Endothelial cell (in vitro differentiated cells): ENCODE data around the gene RAB22A. TPM values are rescaled to one million over a fixed set of nuclear protein-coding genes. Genes with fewer than 3 reads are reported as not detected.
"Not testable (repeated sequence)": the region's sequence is repeated elsewhere in the genome, so short reads cannot be mapped to it uniquely, and the experiment has no call there.

ENCODE experiments used
- DNase-seq: peaks from one replicate; pipeline ENCODE4 v3.0.0; 2021; ENCODE audit warnings: low spot score
- H3K27ac Mint-ChIP-seq: one replicate; pipeline ENCODE4 v1.8.0; 2021; ENCODE audit warnings: mixed read lengths, inconsistent platforms; ENCODE audit not compliant: unreplicated experiment
- H3K27me3 Mint-ChIP-seq: one replicate; pipeline ENCODE4 v1.8.0; 2021; ENCODE audit warnings: mild to moderate bottlenecking, moderate library complexity, mixed read lengths, inconsistent platforms; ENCODE audit not compliant: unreplicated experiment
- H3K36me3 Mint-ChIP-seq: one replicate; pipeline ENCODE4 v1.8.0; 2021; ENCODE audit warnings: mild to moderate bottlenecking, low read depth, mixed read lengths, inconsistent platforms; ENCODE audit not compliant: unreplicated experiment
- H3K4me1 Mint-ChIP-seq: one replicate; pipeline ENCODE4 v1.8.0; 2021; ENCODE audit warnings: mild to moderate bottlenecking, mixed read lengths, inconsistent platforms; ENCODE audit not compliant: unreplicated experiment
- H3K4me3 Mint-ChIP-seq: one replicate; pipeline ENCODE4 v1.8.0; 2021; ENCODE audit warnings: mild to moderate bottlenecking, mixed read lengths, inconsistent platforms; ENCODE audit not compliant: unreplicated experiment
- H3K9me3 Mint-ChIP-seq: one replicate; pipeline ENCODE4 v1.8.0; 2021; ENCODE audit warnings: mixed read lengths, inconsistent platforms; ENCODE audit not compliant: unreplicated experiment
- total RNA-seq: library from RNA; stranded (reverse); fragmentation: NEBNext Ultra II Directional; extraction: Animal tissue kit (Norgen Biotek cat#: 25700); gene quantifications from one replicate; pipeline ENCODE4 v1.2.1, GENCODE V29; 2021; ENCODE audit not compliant: unreplicated experiment
- TF ChIP-seq, protein P1 (sequence below): fragments of 200-600 bp; sonication (generic); IDR thresholded peaks from one replicate; pipeline ENCODE4 v1.5.0; 2021; ENCODE audit warnings: antibody characterized with exemption; ENCODE audit not compliant: unreplicated experiment

Gene RAB22A
- total RNA-seq, 1 donor from 2014 or later = 14.2 TPM

DNA sequence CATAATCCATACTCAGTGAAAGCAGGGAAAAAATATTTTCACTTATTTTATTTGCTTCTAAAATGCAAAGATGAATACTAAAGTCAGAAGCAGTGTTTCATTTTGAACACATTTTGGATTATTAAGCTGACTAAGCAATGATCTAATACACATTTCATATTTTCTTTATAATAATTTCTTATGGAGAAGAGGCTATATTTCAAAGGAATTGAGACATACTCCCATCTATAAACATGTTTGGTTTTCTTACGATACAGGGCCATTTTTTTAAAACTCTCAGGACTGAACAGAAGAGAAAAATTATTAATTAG, 52.6 kb downstream of the RAB22A start:
- no peaks in the 10 kb centered on the region for H3K4me1 Mint-ChIP-seq
- peaks cover 10% of the 10 kb centered on the region for H3K36me3 Mint-ChIP-seq
- no peaks in the 10 kb centered on the region for H3K27me3 Mint-ChIP-seq
- H3K9me3 Mint-ChIP-seq = no peaks in the 10 kb centered on the region
- no peak for DNase-seq
- no peak overlapping the region for H3K27ac Mint-ChIP-seq
- H3K4me3 Mint-ChIP-seq = no peak overlapping the region
- TF ChIP-seq, protein P1, sequence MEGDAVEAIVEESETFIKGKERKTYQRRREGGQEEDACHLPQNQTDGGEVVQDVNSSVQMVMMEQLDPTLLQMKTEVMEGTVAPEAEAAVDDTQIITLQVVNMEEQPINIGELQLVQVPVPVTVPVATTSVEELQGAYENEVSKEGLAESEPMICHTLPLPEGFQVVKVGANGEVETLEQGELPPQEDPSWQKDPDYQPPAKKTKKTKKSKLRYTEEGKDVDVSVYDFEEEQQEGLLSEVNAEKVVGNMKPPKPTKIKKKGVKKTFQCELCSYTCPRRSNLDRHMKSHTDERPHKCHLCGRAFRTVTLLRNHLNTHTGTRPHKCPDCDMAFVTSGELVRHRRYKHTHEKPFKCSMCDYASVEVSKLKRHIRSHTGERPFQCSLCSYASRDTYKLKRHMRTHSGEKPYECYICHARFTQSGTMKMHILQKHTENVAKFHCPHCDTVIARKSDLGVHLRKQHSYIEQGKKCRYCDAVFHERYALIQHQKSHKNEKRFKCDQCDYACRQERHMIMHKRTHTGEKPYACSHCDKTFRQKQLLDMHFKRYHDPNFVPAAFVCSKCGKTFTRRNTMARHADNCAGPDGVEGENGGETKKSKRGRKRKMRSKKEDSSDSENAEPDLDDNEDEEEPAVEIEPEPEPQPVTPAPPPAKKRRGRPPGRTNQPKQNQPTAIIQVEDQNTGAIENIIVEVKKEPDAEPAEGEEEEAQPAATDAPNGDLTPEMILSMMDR = no peak

DNA sequence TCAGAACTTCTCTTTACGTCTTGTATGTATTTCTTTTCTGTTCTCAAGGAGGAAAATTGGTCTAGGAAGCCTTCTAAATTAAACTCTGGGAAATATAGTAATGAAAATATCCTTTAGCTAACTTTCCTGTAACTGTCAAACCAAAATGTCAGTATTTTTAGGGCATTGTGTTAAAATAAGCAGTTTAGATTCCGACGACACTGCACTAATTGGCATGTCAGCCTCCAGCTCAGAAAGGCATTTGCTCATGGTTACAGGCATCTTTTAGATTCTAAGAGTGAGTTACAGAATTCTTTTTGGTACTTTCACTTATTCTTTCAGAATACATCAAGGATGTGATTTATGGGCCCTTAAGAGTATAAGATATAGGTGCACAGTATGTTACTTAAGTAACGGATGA, 53.5 kb downstream of the RAB22A start:
- H3K27ac Mint-ChIP-seq = no peak overlapping the region
- H3K36me3 Mint-ChIP-seq = peaks cover 10% of the 10 kb centered on the region
- H3K4me1 Mint-ChIP-seq = no peaks in the 10 kb centered on the region
- no peak for DNase-seq
- no peaks in the 10 kb centered on the region for H3K9me3 Mint-ChIP-seq
- TF ChIP-seq, protein P1 = no peak
- H3K4me3 Mint-ChIP-seq = no peak overlapping the region
- H3K27me3 Mint-ChIP-seq = no peaks in the 10 kb centered on the region

DNA sequence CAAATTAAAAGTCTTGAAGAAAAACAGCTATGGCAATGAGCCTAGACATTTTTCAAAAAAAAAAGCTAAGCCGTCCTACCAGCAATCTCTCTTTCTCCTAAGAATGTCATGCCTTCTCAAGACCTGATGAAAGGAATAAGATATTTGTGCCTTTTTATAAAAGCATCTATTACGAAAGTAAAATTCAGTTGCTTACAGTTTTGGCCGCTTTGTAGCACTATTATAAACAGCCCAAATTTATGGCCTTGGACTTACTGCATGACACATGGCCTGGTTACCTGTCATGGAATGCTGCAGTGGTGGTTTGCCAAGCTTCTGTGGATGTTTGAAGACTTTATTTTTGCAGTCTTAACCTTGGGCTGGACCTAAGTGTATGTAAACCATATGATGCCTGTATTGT, 57.4 kb downstream of the RAB22A start:
- no peaks in the 10 kb centered on the region for H3K4me1 Mint-ChIP-seq
- no peaks in the 10 kb centered on the region for H3K9me3 Mint-ChIP-seq
- no peak for DNase-seq
- H3K4me3 Mint-ChIP-seq = no peak overlapping the region
- H3K27me3 Mint-ChIP-seq = no peaks in the 10 kb centered on the region
- no peak overlapping the region for H3K27ac Mint-ChIP-seq
- TF ChIP-seq, protein P1 = no peak
- H3K36me3 Mint-ChIP-seq = no peaks in the 10 kb centered on the region

DNA sequence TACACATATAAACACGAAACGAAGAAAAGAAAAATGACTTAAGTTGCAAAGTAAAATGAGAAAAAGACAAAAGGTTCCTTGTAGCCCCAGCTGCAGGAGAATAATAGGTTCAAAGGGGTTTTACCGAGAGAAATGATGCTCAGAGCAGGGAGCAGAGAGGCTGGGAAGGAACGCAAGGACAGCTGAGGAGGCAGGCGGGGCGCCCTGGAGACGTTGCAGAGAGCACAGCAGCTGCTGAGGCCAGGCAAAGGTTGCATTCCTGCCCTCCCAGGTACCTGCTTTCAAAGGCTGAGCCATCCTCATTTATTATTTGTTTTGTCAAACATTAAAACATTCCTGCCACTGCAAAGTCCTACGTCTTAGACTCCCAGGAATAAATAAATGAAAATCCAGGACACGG, 63.3 kb downstream of the RAB22A start:
- Mint-ChIP-seq H3K4me3 (no peak overlapping the region), H3K27ac (no peak overlapping the region), H3K4me1 (peaks cover 11% of the 10 kb centered on the region), H3K27me3 (peaks cover 6% of the 10 kb centered on the region), H3K9me3 (no peaks in the 10 kb centered on the region), H3K36me3 (peaks cover 6% of the 10 kb centered on the region)
- TF ChIP-seq, protein P1 = no peak
- DNase-seq = no peak

DNA sequence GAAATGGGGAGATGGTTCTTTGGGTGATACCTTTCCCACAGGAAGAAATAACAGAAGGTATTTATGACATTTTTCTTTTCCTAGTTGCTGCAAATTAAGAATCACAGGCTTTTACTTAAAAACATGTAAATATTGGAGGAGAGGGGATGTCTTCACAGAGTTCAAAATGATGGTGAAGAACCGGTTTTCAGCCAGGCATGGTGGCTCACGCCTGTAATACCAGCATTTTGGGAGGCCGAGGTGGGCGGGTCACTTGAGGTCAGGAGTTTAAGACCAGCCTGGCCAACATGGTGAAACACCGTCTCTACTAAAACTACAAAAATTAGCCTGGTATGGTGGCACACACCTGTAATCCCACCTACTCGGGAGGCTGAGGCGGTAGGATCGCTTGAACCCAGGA, 63.8 kb downstream of the RAB22A start:
- H3K9me3 Mint-ChIP-seq, H3K27me3 Mint-ChIP-seq, H3K36me3 Mint-ChIP-seq, DNase-seq, H3K27ac Mint-ChIP-seq, H3K4me3 Mint-ChIP-seq: not testable (repeated sequence)
- peaks cover 11% of the 10 kb centered on the region for H3K4me1 Mint-ChIP-seq
